H9 (cell line): ENCODE results near the gene EFL1. TPM values are rescaled to one million over a fixed set of nuclear protein-coding genes. Genes with fewer than 3 reads are reported as not detected.

ENCODE experiments used
- DNase-seq: peaks from one replicate; pipeline ENCODE4 v3.0.0-alpha.2; 2017
- H2AFZ ChIP-seq: one replicate; pipeline ENCODE4 v1.6.1; 2013; ENCODE audit warnings: mild to moderate bottlenecking, low read length, control low read depth, moderate library complexity
- H2AK5ac ChIP-seq: 2 replicates; pipeline ENCODE4 v1.6.1; 2013; ENCODE audit warnings: low read length, control low read depth, mixed read lengths; ENCODE audit not compliant: insufficient read length
- H2BK120ac ChIP-seq: one replicate; pipeline ENCODE4 v1.6.1; 2013; ENCODE audit warnings: low read depth, mild to moderate bottlenecking, low read length, control low read depth, inconsistent platforms; ENCODE audit not compliant: poor library complexity, severe bottlenecking
- H2BK12ac ChIP-seq: 2 replicates; pipeline ENCODE4 v1.6.1; 2013; ENCODE audit warnings: low read length, control low read depth, mixed read lengths, low read depth; ENCODE audit not compliant: insufficient read length
- H2BK15ac ChIP-seq: 2 replicates; pipeline ENCODE4 v1.6.1; 2013; ENCODE audit warnings: low read depth, low read length, control low read depth
- H2BK20ac ChIP-seq: one replicate; pipeline ENCODE4 v1.6.1; 2013; ENCODE audit warnings: low read depth, mild to moderate bottlenecking, low read length, control low read depth, inconsistent platforms; ENCODE audit not compliant: poor library complexity, severe bottlenecking
- H2BK5ac ChIP-seq: 2 replicates; pipeline ENCODE4 v1.6.1; 2013; ENCODE audit warnings: low read length, control low read depth, mixed read lengths; ENCODE audit not compliant: insufficient read length
- H3K14ac ChIP-seq: 2 replicates; pipeline ENCODE4 v1.6.1; 2013; ENCODE audit warnings: low read length, control low read depth; ENCODE audit not compliant: insufficient read depth
- H3K18ac ChIP-seq: 2 replicates; pipeline ENCODE4 v1.6.1; 2013; ENCODE audit warnings: low read depth, mild to moderate bottlenecking, mixed read lengths, low read length, control low read depth; ENCODE audit not compliant: insufficient read length
- H3K23ac ChIP-seq: 2 replicates; pipeline ENCODE4 v1.6.1; 2013; ENCODE audit warnings: low read length, control low read depth, mixed read lengths, low read depth; ENCODE audit not compliant: insufficient read length
- H3K23me2 ChIP-seq: 2 replicates; pipeline ENCODE4 v1.6.1; 2013; ENCODE audit warnings: low read depth, mild to moderate bottlenecking, mixed read lengths, low read length, control low read depth; ENCODE audit not compliant: insufficient read length, poor library complexity, severe bottlenecking
- H3K27ac ChIP-seq: 2 replicates; pipeline ENCODE4 v1.5.1; 2013; ENCODE audit warnings: low read length, control low read depth, mixed read lengths, low read depth; ENCODE audit not compliant: insufficient read length
- H3K27me3 ChIP-seq: 2 replicates; pipeline ENCODE4 v1.6.1; 2013; ENCODE audit warnings: low read length, control low read depth, inconsistent platforms; ENCODE audit not compliant: insufficient read depth
- H3K4ac ChIP-seq: 2 replicates; pipeline ENCODE4 v1.6.1; 2013; ENCODE audit warnings: low read depth, mild to moderate bottlenecking, control low read depth, inconsistent platforms, low read length, moderate library complexity
- H3K4me1 ChIP-seq: 2 replicates; pipeline ENCODE4 v1.6.1; 2013; ENCODE audit warnings: low read length, control low read depth, inconsistent platforms; ENCODE audit not compliant: insufficient read depth
- H3K4me2 ChIP-seq: 2 replicates; pipeline ENCODE4 v1.6.1; 2013; ENCODE audit warnings: low read length, control low read depth, mixed read lengths; ENCODE audit not compliant: insufficient read length, insufficient read depth
- H3K56ac ChIP-seq: 2 replicates; pipeline ENCODE4 v1.6.1; 2013; ENCODE audit warnings: low read depth, mild to moderate bottlenecking, mixed read lengths, low read length, control low read depth; ENCODE audit not compliant: insufficient read length
- H3K79me1 ChIP-seq: 2 replicates; pipeline ENCODE4 v1.6.1; 2013; ENCODE audit warnings: low read depth, mild to moderate bottlenecking, moderate library complexity, low read length, control low read depth, inconsistent platforms; ENCODE audit not compliant: insufficient read depth, poor library complexity, severe bottlenecking
- H3K79me2 ChIP-seq: 2 replicates; pipeline ENCODE4 v1.6.1; 2013; ENCODE audit warnings: low read length, control low read depth, inconsistent platforms; ENCODE audit not compliant: insufficient read depth
- H3K9ac ChIP-seq: 2 replicates; pipeline ENCODE4 v1.6.1; 2013; ENCODE audit warnings: low read length, control low read depth, mixed read lengths; ENCODE audit not compliant: insufficient read length; ENCODE audit errors: extremely low read depth
- H3K9me3 ChIP-seq: one replicate; pipeline ENCODE4 v1.6.1; 2013; ENCODE audit warnings: low read depth, low read length, inconsistent platforms; ENCODE audit not compliant: control insufficient read depth
- H3T11ph ChIP-seq: one replicate; pipeline ENCODE4 v1.6.1; 2013; ENCODE audit warnings: mild to moderate bottlenecking, low read length, control low read depth, inconsistent platforms
- H4K20me1 ChIP-seq: one replicate; pipeline ENCODE4 v1.6.1; 2013; ENCODE audit not compliant: control insufficient read depth, insufficient read length, insufficient read depth
- H4K5ac ChIP-seq: 2 replicates; pipeline ENCODE4 v1.6.1; 2013; ENCODE audit warnings: low read depth, mild to moderate bottlenecking, mixed read lengths, low read length, control low read depth; ENCODE audit not compliant: insufficient read length
- H4K8ac ChIP-seq: replicated peaks from 2 replicates; pipeline ENCODE4 v1.6.1; 2013; ENCODE audit warnings: low read length, control low read depth, mixed read lengths, low read depth; ENCODE audit not compliant: insufficient read length
- H4K91ac ChIP-seq: 2 replicates; pipeline ENCODE4 v1.6.1; 2013; ENCODE audit warnings: low read depth, mild to moderate bottlenecking, moderate library complexity, mixed read lengths, low read length, control low read depth; ENCODE audit not compliant: insufficient read length
- H3K27ac Mint-ChIP-seq, 3 experiments: 2 replicates in 2 of 3; 3 replicates in 1 of 3; pipeline ENCODE4 v1.8.0; 2020 to 2021; ENCODE audit warnings: mixed read lengths in 3 of 3, mild to moderate bottlenecking in 1 of 3, moderate library complexity in 1 of 3
- H3K27me3 Mint-ChIP-seq: 2 replicates; pipeline ENCODE4 v1.8.0; 2021; ENCODE audit warnings: low read depth, mild to moderate bottlenecking, moderate library complexity, mixed read lengths
- H3K36me3 Mint-ChIP-seq, 3 experiments: 2 replicates in 2 of 3; 3 replicates in 1 of 3; pipeline ENCODE4 v1.8.0; 2020 to 2021; ENCODE audit warnings: low read depth in 3 of 3, mixed read lengths in 3 of 3; ENCODE audit not compliant: insufficient read depth in 1 of 3
- H3K4me1 Mint-ChIP-seq, 2 experiments: 2 replicates each; pipeline ENCODE4 v1.8.0; 2020; ENCODE audit warnings: mixed read lengths in 2 of 2
- H3K4me3 Mint-ChIP-seq, 2 experiments: 2 replicates in 1 of 2; 3 replicates in 1 of 2; pipeline ENCODE4 v1.8.0; 2020 to 2021; ENCODE audit warnings: mild to moderate bottlenecking in 2 of 2, mixed read lengths in 2 of 2, moderate library complexity in 1 of 2
- H3K9me3 Mint-ChIP-seq, 2 experiments: 2 replicates in 1 of 2; 3 replicates in 1 of 2; pipeline ENCODE4 v1.8.0; 2020; ENCODE audit warnings: mild to moderate bottlenecking in 2 of 2, mixed read lengths in 2 of 2, moderate library complexity in 1 of 2
- CTCF ChIP-seq: fragments of 200-600 bp; sonication (generic); conservative IDR thresholded peaks from 3 replicates; pipeline ENCODE4 v1.8.0; 2021; ENCODE audit warnings: antibody characterized with exemption, mild to moderate bottlenecking
- WGBS: extraction: QIAGEN DNeasy Blood & Tissue Kit; methylation state at CpG from one replicate; pipeline ENCODE4 v1.1.7; 2013; ENCODE audit warnings: missing lambda C conversion rate, low lambda C conversion rate, mixed read lengths; ENCODE audit not compliant: insufficient read length; ENCODE audit errors: extremely low coverage; 5-methylcytosine and 5-hydroxymethylcytosine counted together
- total RNA-seq: library from RNA; stranded (reverse); gene quantifications from 2 replicates; pipeline ENCODE4 v1.2.1, GENCODE V29; 2021

EFL1 gene
- total RNA-seq, 1 experiment from 2014 or later, result 29.4 TPM

- no peaks in the 10 kb centered on the region for H3K23me2 ChIP-seq
- H3K27ac ChIP-seq, result no peak overlapping the region
- no peaks in the 10 kb centered on the region for H3K27me3 Mint-ChIP-seq
- H4K20me1 ChIP-seq, result no peaks in the 10 kb centered on the region
- no peaks in the 10 kb centered on the region for H3K9me3 ChIP-seq
- no peak overlapping the region for H3K23ac ChIP-seq
- no peaks in the 10 kb centered on the region for H3K36me3 Mint-ChIP-seq
- H4K8ac ChIP-seq, result no peak overlapping the region
- H2AFZ ChIP-seq, result no peak overlapping the region
- no CpG with 5 or more reads among the region's 6 CpGs for WGBS
- TF ChIP-seq CTCF, result no peak
- no peak overlapping the region for H4K5ac ChIP-seq
- H2BK12ac ChIP-seq, result no peak overlapping the region
- no peak overlapping the region for H2BK120ac ChIP-seq
- no peak for DNase-seq
- H3K27me3 ChIP-seq, result no peaks in the 10 kb centered on the region
- H2BK5ac ChIP-seq, result no peak overlapping the region
- H3K79me2 ChIP-seq, result no peaks in the 10 kb centered on the region
- H4K91ac ChIP-seq, result no peak overlapping the region
- H3K79me1 ChIP-seq, result no peaks in the 10 kb centered on the region
- no peak overlapping the region for H3K4me2 ChIP-seq
- no peak overlapping the region for H2BK20ac ChIP-seq
- H3K18ac ChIP-seq, result no peak overlapping the region
- no peak overlapping the region for H3K4ac ChIP-seq
- H3K14ac ChIP-seq, result no peak overlapping the region
- no peak overlapping the region for H2AK5ac ChIP-seq
- H3K27ac Mint-ChIP-seq, result no peak overlapping the region
- peaks cover 6% of the 10 kb centered on the region in 2 experiments; a peak in 3 of 4 replicates for H3K4me1 Mint-ChIP-seq
- H3T11ph ChIP-seq, result no peak overlapping the region
- no peak overlapping the region for H3K56ac ChIP-seq
- no peaks in the 10 kb centered on the region for H3K9me3 Mint-ChIP-seq
- H3K9ac ChIP-seq, result no peak overlapping the region
- H3K4me1 ChIP-seq, result no peaks in the 10 kb centered on the region
- no peak overlapping the region for H2BK15ac ChIP-seq
- H3K4me3 Mint-ChIP-seq, result no peak overlapping the region
Observed at GRCh38 chr15:82186719-82187406, 75.7 kb downstream of the EFL1 start.
